ENCODE measurements around the gene CCDC88C. TPM values are rescaled to one million over a fixed set of nuclear protein-coding genes. Genes with fewer than 3 reads are reported as not detected.

The CCDC88C gene
- polyA plus RNA-seq, 1 donor (not counting 4 experiments of a cell fraction or from before 2014, with no cell fraction given), result 2.4 TPM

DNA sequence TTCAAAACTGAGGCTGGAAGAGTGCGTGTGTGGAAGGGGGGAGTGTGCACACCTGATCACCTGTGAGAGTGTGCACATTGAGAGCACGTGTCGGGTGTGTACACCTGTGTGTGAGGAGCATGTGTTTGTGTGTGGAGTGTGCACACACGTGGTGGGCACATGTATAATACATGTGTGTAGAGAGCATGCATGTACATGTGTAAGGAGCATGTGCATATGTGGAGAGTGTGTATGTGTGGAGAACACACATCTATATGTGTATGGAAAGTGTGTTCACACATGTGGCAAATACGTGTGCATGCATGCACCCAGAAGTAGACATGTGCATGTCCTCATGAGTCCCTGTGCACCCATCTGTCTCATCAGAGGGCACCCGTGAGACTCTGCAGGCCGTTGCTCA, 110.0 kb downstream of the CCDC88C start:
- no peaks in the 10 kb centered on the region for H3K27me3 ChIP-seq (ENCODE audit: control insufficient read depth, extremely low read depth, insufficient read depth, low read length)
- H2AFZ ChIP-seq (ENCODE audit: control insufficient read depth, low read length), result no peak overlapping the region
- no peaks in the 10 kb centered on the region for H4K20me1 ChIP-seq (ENCODE audit: control insufficient read depth, extremely low read depth, insufficient read depth, low read length)
- H3K4me2 ChIP-seq (ENCODE audit: control insufficient read depth, extremely low read depth, insufficient read depth, low read depth, low read length), result no peak overlapping the region
- H3K9me1 ChIP-seq (ENCODE audit: control insufficient read depth, extremely low read depth, insufficient read depth, low read length), result no peaks in the 10 kb centered on the region
- no peaks in the 10 kb centered on the region for H3K79me2 ChIP-seq (ENCODE audit: control insufficient read depth, insufficient read depth, low read length)
- H3K4me3 ChIP-seq (ENCODE audit: control insufficient read depth in 2 of 3, extremely low read depth in 1 of 3, insufficient read depth in 2 of 3, low read depth in 1 of 3, low read length in 3 of 3), result no peak overlapping the region
- H3K27ac ChIP-seq (ENCODE audit: control insufficient read depth, insufficient read depth, low read length), result no peak overlapping the region
- DNase-seq (ENCODE audit: low read depth, low spot score), result no peak
- H3K9me3 ChIP-seq (ENCODE audit: control insufficient read depth, low read depth, low read length), result no peaks in the 10 kb centered on the region
- H3K4me1 ChIP-seq (ENCODE audit: control insufficient read depth, extremely low read depth, insufficient read depth, low read length), result no peaks in the 10 kb centered on the region
- TF ChIP-seq, protein P1, sequence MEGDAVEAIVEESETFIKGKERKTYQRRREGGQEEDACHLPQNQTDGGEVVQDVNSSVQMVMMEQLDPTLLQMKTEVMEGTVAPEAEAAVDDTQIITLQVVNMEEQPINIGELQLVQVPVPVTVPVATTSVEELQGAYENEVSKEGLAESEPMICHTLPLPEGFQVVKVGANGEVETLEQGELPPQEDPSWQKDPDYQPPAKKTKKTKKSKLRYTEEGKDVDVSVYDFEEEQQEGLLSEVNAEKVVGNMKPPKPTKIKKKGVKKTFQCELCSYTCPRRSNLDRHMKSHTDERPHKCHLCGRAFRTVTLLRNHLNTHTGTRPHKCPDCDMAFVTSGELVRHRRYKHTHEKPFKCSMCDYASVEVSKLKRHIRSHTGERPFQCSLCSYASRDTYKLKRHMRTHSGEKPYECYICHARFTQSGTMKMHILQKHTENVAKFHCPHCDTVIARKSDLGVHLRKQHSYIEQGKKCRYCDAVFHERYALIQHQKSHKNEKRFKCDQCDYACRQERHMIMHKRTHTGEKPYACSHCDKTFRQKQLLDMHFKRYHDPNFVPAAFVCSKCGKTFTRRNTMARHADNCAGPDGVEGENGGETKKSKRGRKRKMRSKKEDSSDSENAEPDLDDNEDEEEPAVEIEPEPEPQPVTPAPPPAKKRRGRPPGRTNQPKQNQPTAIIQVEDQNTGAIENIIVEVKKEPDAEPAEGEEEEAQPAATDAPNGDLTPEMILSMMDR (optimal IDR thresholded peaks at IDR 0.05 in 1 of 3, IDR thresholded peaks at IDR 0.05 in 1 of 3, conservative IDR thresholded peaks at IDR 0.05 in 1 of 3; ENCODE audit: extremely low read depth in 1 of 3, insufficient read depth in 2 of 3, low read length in 3 of 3), result no peak
- TF ChIP-seq EZH2 (IDR thresholded peaks at IDR 0.05; ENCODE audit: low read length), result no peak
- dilution Hi-C loops (cut with MboI; ENCODE audit: extremely low pct_ligation_motif_present, low sequenced_read_pairs), result no loop called here
- FAIRE-seq, result no peak
- no peak overlapping the region for H3K9ac ChIP-seq (ENCODE audit: control insufficient read depth, extremely low read depth, insufficient read depth, low read length)
- peaks cover 0 to 4% of the 10 kb centered on the region in 2 experiments for H3K36me3 ChIP-seq (ENCODE audit: control insufficient read depth in 2 of 2, extremely low read depth in 1 of 2, insufficient read depth in 2 of 2, low read length in 2 of 2)

DNA sequence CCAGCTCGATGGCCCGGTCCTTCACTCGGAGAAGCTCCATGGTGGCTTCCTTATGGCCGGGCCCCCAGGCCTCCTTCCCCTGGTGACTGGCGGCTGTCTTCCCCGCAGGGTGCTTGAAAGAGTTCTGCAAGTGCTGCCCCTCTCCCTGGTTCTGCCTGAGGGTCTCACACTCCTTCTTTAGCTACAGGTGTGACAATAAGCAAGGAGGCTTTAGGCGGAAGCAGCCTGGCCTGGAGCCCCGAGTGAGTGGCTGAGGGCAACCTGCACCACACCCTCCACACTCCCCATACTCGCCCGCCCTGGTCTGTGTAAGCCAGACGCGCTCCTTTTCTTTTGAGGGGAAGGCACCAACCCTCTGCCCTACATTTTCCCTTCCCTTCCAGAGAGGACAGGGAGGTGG, 110.6 kb downstream of the CCDC88C start:
- dilution Hi-C loops (cut with MboI; ENCODE audit: extremely low pct_ligation_motif_present, low sequenced_read_pairs), result no loop called here
- H3K36me3 ChIP-seq (ENCODE audit: control insufficient read depth in 2 of 2, extremely low read depth in 1 of 2, insufficient read depth in 2 of 2, low read length in 2 of 2), result peaks cover 0 to 4% of the 10 kb centered on the region in 2 experiments

More for the DNA sequence above, 110.6 kb downstream of the CCDC88C start:
- no peaks in the 10 kb centered on the region for H3K9me1 ChIP-seq (ENCODE audit: control insufficient read depth, extremely low read depth, insufficient read depth, low read length)
- H3K4me3 ChIP-seq (ENCODE audit: control insufficient read depth in 2 of 3, extremely low read depth in 1 of 3, insufficient read depth in 2 of 3, low read depth in 1 of 3, low read length in 3 of 3), result no peak overlapping the region
- H3K79me2 ChIP-seq (ENCODE audit: control insufficient read depth, insufficient read depth, low read length), result no peaks in the 10 kb centered on the region
- no peaks in the 10 kb centered on the region for H3K4me1 ChIP-seq (ENCODE audit: control insufficient read depth, extremely low read depth, insufficient read depth, low read length)
- H3K9ac ChIP-seq (ENCODE audit: control insufficient read depth, extremely low read depth, insufficient read depth, low read length), result no peak overlapping the region
- FAIRE-seq (no peak), DNase-seq (ENCODE audit: low read depth, low spot score) (no peak)
- H3K4me2 ChIP-seq (ENCODE audit: control insufficient read depth, extremely low read depth, insufficient read depth, low read depth, low read length), result no peak overlapping the region
- H4K20me1 ChIP-seq (ENCODE audit: control insufficient read depth, extremely low read depth, insufficient read depth, low read length), result no peaks in the 10 kb centered on the region
- no peaks in the 10 kb centered on the region for H3K9me3 ChIP-seq (ENCODE audit: control insufficient read depth, low read depth, low read length)
- no peak for TF ChIP-seq EZH2 (IDR thresholded peaks at IDR 0.05; ENCODE audit: low read length)
- TF ChIP-seq, protein P1 (optimal IDR thresholded peaks at IDR 0.05 in 1 of 3, IDR thresholded peaks at IDR 0.05 in 1 of 3, conservative IDR thresholded peaks at IDR 0.05 in 1 of 3; ENCODE audit: extremely low read depth in 1 of 3, insufficient read depth in 2 of 3, low read length in 3 of 3), result no peak
- no peak overlapping the region for H2AFZ ChIP-seq (ENCODE audit: control insufficient read depth, low read length)
- no peaks in the 10 kb centered on the region for H3K27me3 ChIP-seq (ENCODE audit: control insufficient read depth, extremely low read depth, insufficient read depth, low read length)
- H3K27ac ChIP-seq (ENCODE audit: control insufficient read depth, insufficient read depth, low read length), result no peak overlapping the region

Data from keratinocyte (primary cell).